Ovary (tissue), 3 donors: Measurements from ENCODE around the gene BAZ2B.

Source experiments
- CTCF ChIP-seq, 3 donors: fragments of 450-650 bp in 2 of 3; fragments of 200-600 bp in 1 of 3; IDR thresholded peaks; one replicate each; pipeline versions ENCODE4 v1.5.1 to v1.8.0; 2016 to 2022; ENCODE audit warnings: antibody characterized with exemption in 3 of 3, mild to moderate bottlenecking in 1 of 3
- POLR2A ChIP-seq: fragments of 450-650 bp; IDR thresholded peaks from one replicate; pipeline ENCODE4 v1.6.1; 2017; ENCODE audit warnings: antibody characterized with exemption, mild to moderate bottlenecking, moderate library complexity
- donor health status: DM: no; HTN: no; CAD: no.

GRCh38 chr2:159606287-159606686, 10.1 kb downstream of the BAZ2B start:
- no peak for TF ChIP-seq CTCF (IDR thresholded peaks at IDR 0.05)
- TF ChIP-seq POLR2A, result no peak
